ENCODE data around the gene URB1. TPM values are rescaled to one million over a fixed set of nuclear protein-coding genes. Genes with fewer than 3 reads are reported as not detected.
"Not testable (repeated sequence)": the region's sequence is repeated elsewhere in the genome, so short reads cannot be mapped to it uniquely, and the experiment has no call there.

URB1 gene
- total RNA-seq, 4 donors from 2014 or later, result 18.3 to 26.9 (median 20.7) TPM

DNA sequence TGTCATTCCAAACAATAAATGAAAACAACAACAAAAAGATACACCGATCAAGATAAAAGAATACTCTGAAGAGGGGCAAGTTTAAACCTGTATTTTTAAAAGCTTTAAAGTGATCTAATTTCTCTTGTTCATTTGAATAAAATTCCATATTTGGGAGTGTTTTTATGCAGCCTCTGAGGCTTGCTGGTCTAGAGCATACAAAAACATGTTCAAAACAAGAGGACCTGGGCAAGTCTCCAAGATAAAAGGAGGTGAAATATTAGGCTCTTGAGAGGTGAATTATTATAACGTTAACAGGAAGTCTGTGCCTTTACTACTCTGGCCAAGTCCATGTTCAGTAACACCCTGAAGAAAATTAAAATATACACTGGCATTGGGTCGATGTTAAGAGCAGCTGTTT is 20.1 kb downstream of the URB1 start:
- peak; percentile 61 for ATAC-seq
- H3K9me3 ChIP-seq, result no peaks in the 10 kb centered on the region
- H3K4me1 ChIP-seq, result peaks cover 10 to 51% (median 21%) of the 10 kb centered on the region in 3 donors
- H3K4me3 ChIP-seq, result no peak overlapping the region
- TF ChIP-seq CTCF (IDR thresholded peaks at IDR 0.05), result no peak
- no peak for TF ChIP-seq EP300 (IDR thresholded peaks at IDR 0.05)
- peak; percentile 66 for TF ChIP-seq POLR2AphosphoS5 (IDR thresholded peaks at IDR 0.05)
- no peak for TF ChIP-seq POLR2A (IDR thresholded peaks at IDR 0.05)
- peak overlapping the region; percentile 85 to 99 (median 87) for H3K27ac ChIP-seq
- peaks cover 0 to 39% of the 10 kb centered on the region in 2 donors for H3K36me3 ChIP-seq
- H3K27me3 ChIP-seq, result no peaks in the 10 kb centered on the region
- WGBS, 2 donors (ENCODE audit: low coverage in 1 of 2), result 32 to 46% methylated on average over 3 of the region's 3 CpGs

DNA sequence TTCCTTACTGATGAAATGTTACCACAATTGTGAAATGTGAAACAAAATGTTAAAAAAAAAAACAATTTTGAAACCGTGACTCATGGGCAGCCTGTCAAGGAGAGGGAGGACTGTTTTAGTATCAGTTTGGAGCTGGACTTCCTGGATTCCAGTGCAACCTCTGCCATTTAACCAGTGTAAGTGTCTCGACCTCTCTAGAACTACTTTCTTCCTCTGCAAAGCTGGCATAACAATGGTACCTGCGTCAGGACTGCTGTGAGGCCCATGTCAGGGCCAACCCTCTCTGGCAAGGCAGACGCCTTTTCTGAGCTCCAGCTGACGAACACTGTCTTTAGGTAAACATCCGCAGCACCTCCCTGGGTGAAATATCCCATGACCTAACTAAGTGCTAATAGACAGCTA is 20.9 kb downstream of the URB1 start:
- 14 to 39% methylated on average over 2 to 6 of the region's 6 CpGs for WGBS, 2 donors (ENCODE audit: low coverage in 1 of 2)

GRCh38 chr21:32370998-32371766 is 21.6 kb downstream of the URB1 start:
- ATAC-seq, result no peak
- H3K4me1 ChIP-seq, result peaks cover 10 to 51% (median 21%) of the 10 kb centered on the region in 3 donors
- H3K4me3 ChIP-seq, result no peak overlapping the region
- H3K36me3 ChIP-seq, result peaks cover 0 to 43% of the 10 kb centered on the region in 2 donors
- WGBS, 2 donors (ENCODE audit: low coverage in 1 of 2), result 20 to 29% methylated on average over 6 of the region's 6 CpGs
- H3K27me3 ChIP-seq, result no peaks in the 10 kb centered on the region
- TF ChIP-seq EP300 (IDR thresholded peaks at IDR 0.05) (no peak), POLR2AphosphoS5 (IDR thresholded peaks at IDR 0.05) (peak; percentile 67)
- peak overlapping the region; percentile 85 to 99 (median 87) for H3K27ac ChIP-seq
- H3K9me3 ChIP-seq, result no peaks in the 10 kb centered on the region

More for the DNA sequence above, 20.9 kb downstream of the URB1 start:
- Histone ChIP-seq H3K9me3 (no peaks in the 10 kb centered on the region), H3K36me3 (peaks cover 0 to 39% of the 10 kb centered on the region in 2 donors), H3K27me3 (no peaks in the 10 kb centered on the region), H3K27ac (peak overlapping the region; percentile 85 to 99 (median 87)), H3K4me1 (peaks cover 10 to 51% (median 21%) of the 10 kb centered on the region in 3 donors), H3K4me3 (no peak overlapping the region)
- peak; percentile 83 for TF ChIP-seq POLR2AphosphoS5 (IDR thresholded peaks at IDR 0.05)
- no peak for TF ChIP-seq POLR2A (IDR thresholded peaks at IDR 0.05)
- peak; percentile 88 for TF ChIP-seq EP300 (IDR thresholded peaks at IDR 0.05)
- ATAC-seq, result peak; percentile 86

GRCh38 chr21:32368961-32369360 is 23.9 kb downstream of the URB1 start:
- H3K4me3 ChIP-seq, H3K9me3 ChIP-seq, ATAC-seq, H3K27me3 ChIP-seq: not testable (repeated sequence)
- Histone ChIP-seq H3K4me1 (peaks cover 10 to 64% (median 21%) of the 10 kb centered on the region in 3 donors), H3K27ac (peak overlapping the region in 3 of 4 donors; percentile 10 to 89 (median 54)), H3K36me3 (peaks cover 0 to 56% of the 10 kb centered on the region in 2 donors)
- 69% methylated on average over 1 of the region's 1 CpG; no CpG with 5 or more reads in 1 of the 2 donors for WGBS, 2 donors (ENCODE audit: low coverage in 1 of 2)

DNA sequence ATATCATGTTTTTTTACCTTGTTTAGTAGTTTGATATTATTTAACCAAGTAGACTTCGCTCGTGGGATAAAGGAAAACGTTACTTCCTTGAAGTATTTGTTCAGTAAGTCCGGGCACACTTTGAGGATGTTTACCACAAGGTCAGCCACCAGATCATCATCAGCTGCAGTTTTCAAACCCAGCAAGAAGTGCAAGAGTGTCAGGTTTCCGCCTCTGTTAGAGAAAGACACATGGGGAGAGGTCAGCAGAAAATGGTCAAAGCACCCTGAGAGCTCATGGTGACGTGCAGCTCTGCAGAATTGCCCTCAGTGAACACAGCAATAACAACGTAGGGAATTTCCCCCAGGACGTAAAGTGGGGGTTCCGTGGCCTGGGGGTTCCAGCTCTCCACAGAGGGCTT is 24.4 kb downstream of the URB1 start:
- 84 to 100% methylated on average over 1 to 6 of the region's 9 CpGs for WGBS, 2 donors (ENCODE audit: low coverage in 1 of 2)
- TF ChIP-seq EP300 (IDR thresholded peaks at IDR 0.05), result no peak
- no peak for TF ChIP-seq POLR2A (IDR thresholded peaks at IDR 0.05)
- TF ChIP-seq POLR2AphosphoS5 (IDR thresholded peaks at IDR 0.05), result no peak
- TF ChIP-seq CTCF (IDR thresholded peaks at IDR 0.05), result no peak
- Histone ChIP-seq H3K27ac (peak overlapping the region in 2 of 4 donors; percentile 54 to 89), H3K4me1 (peaks cover 10 to 65% (median 21%) of the 10 kb centered on the region in 3 donors), H3K4me3 (no peak overlapping the region), H3K36me3 (peaks cover 0 to 62% of the 10 kb centered on the region in 2 donors), H3K9me3 (no peaks in the 10 kb centered on the region), H3K27me3 (no peaks in the 10 kb centered on the region)
- no peak for ATAC-seq

- Histone ChIP-seq H3K4me1 (peaks cover 6 to 53% (median 14%) of the 10 kb centered on the region in 3 donors), H3K27me3 (no peaks in the 10 kb centered on the region), H3K36me3 (peaks cover 0 to 74% of the 10 kb centered on the region in 2 donors), H3K27ac (peak overlapping the region in 1 of 4 donors; percentile 39), H3K4me3 (no peak overlapping the region), H3K9me3 (no peaks in the 10 kb centered on the region)
- ATAC-seq, result no peak
- TF ChIP-seq POLR2AphosphoS5 (IDR thresholded peaks at IDR 0.05), result no peak
- no peak for TF ChIP-seq CTCF (IDR thresholded peaks at IDR 0.05)
- no peak for TF ChIP-seq EP300 (IDR thresholded peaks at IDR 0.05)
- no peak for TF ChIP-seq POLR2A (IDR thresholded peaks at IDR 0.05)
- 67 to 100% methylated on average over 1 of the region's 1 CpG for WGBS, 2 donors (ENCODE audit: low coverage in 1 of 2)
Observed at GRCh38 chr21:32367158-32367557, 25.7 kb downstream of the URB1 start.
